ENCODE data around the gene IGF2BP2. TPM values are rescaled to one million over a fixed set of nuclear protein-coding genes. Genes with fewer than 3 reads are reported as not detected.

IGF2BP2 gene
- total RNA-seq, 1 experiment from 2014 or later: 97.8 TPM

DNA sequence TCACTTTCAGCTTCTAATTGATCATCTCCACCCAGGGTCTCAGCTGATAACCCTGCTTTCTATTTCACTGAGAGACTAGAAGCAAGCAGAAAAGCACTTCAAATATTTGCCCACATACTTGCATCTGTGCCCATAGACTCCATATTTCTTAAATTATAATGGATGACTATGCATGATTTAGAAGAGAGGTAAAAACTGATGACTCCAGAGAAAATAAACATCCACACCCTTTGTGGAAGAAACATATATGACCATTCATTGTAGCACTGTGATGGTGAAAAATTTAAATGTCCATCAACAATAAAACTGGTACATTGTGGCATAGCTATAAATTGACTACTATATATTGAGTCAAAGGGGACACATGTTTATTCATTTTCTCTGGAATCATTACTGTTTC is 7.1 kb upstream of the IGF2BP2 start:
- 0 out of 2 replicates have a peak, but pooled peaks cover 2% of the 10 kb centered on the region for H3K36me3 ChIP-seq (ENCODE audit: control insufficient read depth, insufficient read depth, low read length)
- TF ChIP-seq, protein P1, sequence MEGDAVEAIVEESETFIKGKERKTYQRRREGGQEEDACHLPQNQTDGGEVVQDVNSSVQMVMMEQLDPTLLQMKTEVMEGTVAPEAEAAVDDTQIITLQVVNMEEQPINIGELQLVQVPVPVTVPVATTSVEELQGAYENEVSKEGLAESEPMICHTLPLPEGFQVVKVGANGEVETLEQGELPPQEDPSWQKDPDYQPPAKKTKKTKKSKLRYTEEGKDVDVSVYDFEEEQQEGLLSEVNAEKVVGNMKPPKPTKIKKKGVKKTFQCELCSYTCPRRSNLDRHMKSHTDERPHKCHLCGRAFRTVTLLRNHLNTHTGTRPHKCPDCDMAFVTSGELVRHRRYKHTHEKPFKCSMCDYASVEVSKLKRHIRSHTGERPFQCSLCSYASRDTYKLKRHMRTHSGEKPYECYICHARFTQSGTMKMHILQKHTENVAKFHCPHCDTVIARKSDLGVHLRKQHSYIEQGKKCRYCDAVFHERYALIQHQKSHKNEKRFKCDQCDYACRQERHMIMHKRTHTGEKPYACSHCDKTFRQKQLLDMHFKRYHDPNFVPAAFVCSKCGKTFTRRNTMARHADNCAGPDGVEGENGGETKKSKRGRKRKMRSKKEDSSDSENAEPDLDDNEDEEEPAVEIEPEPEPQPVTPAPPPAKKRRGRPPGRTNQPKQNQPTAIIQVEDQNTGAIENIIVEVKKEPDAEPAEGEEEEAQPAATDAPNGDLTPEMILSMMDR (IDR thresholded peaks at IDR 0.05): no peak
- no peak for TF ChIP-seq TCF7L2 (IDR thresholded peaks at IDR 0.05; ENCODE audit: low read depth, low read length)
- TF ChIP-seq POLR2AphosphoS5 (IDR thresholded peaks at IDR 0.05; ENCODE audit: low read depth, low read length): no peak
- TF ChIP-seq SIN3A (IDR thresholded peaks at IDR 0.05; ENCODE audit: borderline replicate concordance, insufficient read depth, low read depth, low read length): no peak
- TF ChIP-seq, protein P2, sequence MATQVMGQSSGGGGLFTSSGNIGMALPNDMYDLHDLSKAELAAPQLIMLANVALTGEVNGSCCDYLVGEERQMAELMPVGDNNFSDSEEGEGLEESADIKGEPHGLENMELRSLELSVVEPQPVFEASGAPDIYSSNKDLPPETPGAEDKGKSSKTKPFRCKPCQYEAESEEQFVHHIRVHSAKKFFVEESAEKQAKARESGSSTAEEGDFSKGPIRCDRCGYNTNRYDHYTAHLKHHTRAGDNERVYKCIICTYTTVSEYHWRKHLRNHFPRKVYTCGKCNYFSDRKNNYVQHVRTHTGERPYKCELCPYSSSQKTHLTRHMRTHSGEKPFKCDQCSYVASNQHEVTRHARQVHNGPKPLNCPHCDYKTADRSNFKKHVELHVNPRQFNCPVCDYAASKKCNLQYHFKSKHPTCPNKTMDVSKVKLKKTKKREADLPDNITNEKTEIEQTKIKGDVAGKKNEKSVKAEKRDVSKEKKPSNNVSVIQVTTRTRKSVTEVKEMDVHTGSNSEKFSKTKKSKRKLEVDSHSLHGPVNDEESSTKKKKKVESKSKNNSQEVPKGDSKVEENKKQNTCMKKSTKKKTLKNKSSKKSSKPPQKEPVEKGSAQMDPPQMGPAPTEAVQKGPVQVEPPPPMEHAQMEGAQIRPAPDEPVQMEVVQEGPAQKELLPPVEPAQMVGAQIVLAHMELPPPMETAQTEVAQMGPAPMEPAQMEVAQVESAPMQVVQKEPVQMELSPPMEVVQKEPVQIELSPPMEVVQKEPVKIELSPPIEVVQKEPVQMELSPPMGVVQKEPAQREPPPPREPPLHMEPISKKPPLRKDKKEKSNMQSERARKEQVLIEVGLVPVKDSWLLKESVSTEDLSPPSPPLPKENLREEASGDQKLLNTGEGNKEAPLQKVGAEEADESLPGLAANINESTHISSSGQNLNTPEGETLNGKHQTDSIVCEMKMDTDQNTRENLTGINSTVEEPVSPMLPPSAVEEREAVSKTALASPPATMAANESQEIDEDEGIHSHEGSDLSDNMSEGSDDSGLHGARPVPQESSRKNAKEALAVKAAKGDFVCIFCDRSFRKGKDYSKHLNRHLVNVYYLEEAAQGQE (IDR thresholded peaks at IDR 0.05; ENCODE audit: insufficient read depth in 1 of 2, low read depth in 2 of 2, low read length in 1 of 2): no peak
- no peaks in the 10 kb centered on the region for H3K4me1 ChIP-seq (ENCODE audit: control insufficient read depth, insufficient read depth, low read length)
- BruUV-seq (replicated peaks): no TSS peak
- intact Hi-C loops (cut with micrococcal nuclease; ENCODE audit: unreplicated experiment) (no loop called here), in situ Hi-C loops (cut with HindIII; ENCODE audit: low pct_unique_long_range_greater_than_20kb, low sequenced_read_pairs) (no loop called here)
- ChIA-PET CTCF (no interaction called here), POLR2A (no interaction called here)
- H3K9me3 ChIP-seq (ENCODE audit: control insufficient read depth, insufficient read depth, low read depth, low read length): peaks cover 13% of the 10 kb centered on the region; the same call in 1 of the 2 replicates
- ATAC-seq (no peak), DNase-seq (ENCODE audit: low read depth, low spot score) (no peak)
- no peak overlapping the region for H3K27ac ChIP-seq (ENCODE audit: low read length)
- H3K27me3 ChIP-seq (ENCODE audit: control insufficient read depth, insufficient read depth, low read length): no peaks in the 10 kb centered on the region
- no peak overlapping the region for H3K4me3 ChIP-seq (ENCODE audit: low read depth in 2 of 2, low read length in 2 of 2)

DNA sequence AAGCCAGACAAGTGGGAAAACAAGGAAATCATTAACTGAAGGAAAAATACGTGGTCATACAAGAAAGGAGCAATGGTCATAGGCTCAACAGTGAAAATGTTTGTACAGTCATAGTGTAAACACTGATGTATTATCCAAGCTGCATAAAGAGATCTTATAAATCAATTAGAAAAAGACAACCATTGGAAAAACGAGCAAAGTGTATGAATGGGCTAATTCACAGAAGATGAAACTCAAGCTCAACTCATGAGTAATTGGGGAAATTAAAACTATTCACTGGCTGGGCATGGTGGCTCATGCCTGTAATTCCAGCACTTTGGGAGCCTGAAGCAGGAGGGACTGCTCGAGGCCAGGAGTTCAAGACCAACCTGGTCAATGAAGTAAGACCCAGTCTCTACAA is 6.4 kb upstream of the IGF2BP2 start:
- ChIA-PET POLR2A (no interaction called here), CTCF (interaction anchor here (0.7 kb wide), 2 partner anchors 18 to 102 kb away, joined by 3 to 5 read pairs; no protein-coding TSS in a partner anchor)
- Histone ChIP-seq H3K27me3 (ENCODE audit: control insufficient read depth, insufficient read depth, low read length) (no peaks in the 10 kb centered on the region), H3K36me3 (ENCODE audit: control insufficient read depth, insufficient read depth, low read length) (0 out of 2 replicates have a peak, but pooled peaks cover 2% of the 10 kb centered on the region), H3K27ac (ENCODE audit: low read length) (no peak overlapping the region), H3K4me3 (ENCODE audit: low read depth in 2 of 2, low read length in 2 of 2) (no peak overlapping the region), H3K9me3 (ENCODE audit: control insufficient read depth, insufficient read depth, low read depth, low read length) (peaks cover 13% of the 10 kb centered on the region; the same call in 1 of the 2 replicates), H3K4me1 (ENCODE audit: control insufficient read depth, insufficient read depth, low read length) (peaks cover 4% of the 10 kb centered on the region; the same call in 1 of the 2 replicates)
- DNase-seq (ENCODE audit: low read depth, low spot score) (no peak), ATAC-seq (no peak)
- BruUV-seq (replicated peaks): no TSS peak
- TF ChIP-seq POLR2AphosphoS5 (IDR thresholded peaks at IDR 0.05; ENCODE audit: low read depth, low read length) (no peak), SIN3A (IDR thresholded peaks at IDR 0.05; ENCODE audit: borderline replicate concordance, insufficient read depth, low read depth, low read length) (no peak), TCF7L2 (IDR thresholded peaks at IDR 0.05; ENCODE audit: low read depth, low read length) (no peak)
- TF ChIP-seq, protein P2 (IDR thresholded peaks at IDR 0.05; ENCODE audit: insufficient read depth in 1 of 2, low read depth in 2 of 2, low read length in 1 of 2): no peak
- TF ChIP-seq, protein P1 (IDR thresholded peaks at IDR 0.05): no peak
- in situ Hi-C loops (cut with HindIII; ENCODE audit: low pct_unique_long_range_greater_than_20kb, low sequenced_read_pairs): no loop called here
- intact Hi-C loops (cut with micrococcal nuclease; ENCODE audit: unreplicated experiment): no loop called here
